NCI-H2029 treated with DMSO at 0.1 percent for 48 hours (cell line): Measurements from ENCODE around the gene UFSP1.

ENCODE experiments used
- DNase-seq: peaks from one replicate; lab custom pipeline; 2025; lab: John Stamatoyannopoulos, UW

The UFSP1 gene

DNA sequence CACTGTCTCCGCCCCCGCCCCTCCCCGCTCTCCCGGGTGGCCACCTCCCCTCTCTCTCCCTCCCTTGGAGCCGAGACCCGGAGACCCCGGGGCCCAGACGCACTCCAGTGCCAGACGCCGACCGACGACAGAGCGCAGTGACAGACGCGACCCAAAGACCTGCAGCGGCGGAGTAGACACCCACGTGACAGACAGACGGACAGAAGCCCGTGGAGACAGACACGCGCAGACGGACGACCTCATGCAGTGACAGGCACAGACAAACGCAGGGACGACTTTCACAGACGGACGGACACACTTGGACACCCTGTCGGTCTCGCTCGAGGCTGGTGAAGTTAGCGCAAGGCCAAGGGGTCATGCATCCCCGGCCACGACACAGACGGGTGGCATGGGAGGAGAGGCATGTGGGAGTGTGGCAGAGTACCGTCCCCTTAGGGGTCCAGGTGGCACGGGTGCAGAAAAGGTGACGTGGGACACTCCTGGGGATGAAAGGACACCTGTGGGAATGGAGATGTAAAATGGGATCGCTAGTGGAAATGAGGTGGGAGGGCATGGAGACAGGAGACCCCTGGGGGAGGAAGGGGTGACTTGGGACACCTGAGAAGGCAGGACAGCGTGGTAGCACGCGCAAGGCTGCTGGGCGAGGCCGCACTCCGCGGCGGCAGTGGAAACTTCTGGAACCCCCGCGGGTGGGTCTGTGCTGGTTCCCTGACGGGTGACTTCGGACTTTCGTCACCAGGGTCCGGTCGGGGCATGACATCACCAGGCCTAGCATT is 6.6 kb upstream of the UFSP1 start:
- DNase-seq = no peak

- no peak for DNase-seq
Observed at GRCh38 chr7:100895701-100895955, 6.1 kb upstream of the UFSP1 start, which contains the start of gene ACHE. Gene ACHE (minus strand): TSS chr7:100895888. CDS start chr7:100894232, 1,656 bp downstream.

GRCh38 chr7:100894860-100895700 is 5.6 kb upstream of the UFSP1 start:
- DNase-seq = no peak

DNA sequence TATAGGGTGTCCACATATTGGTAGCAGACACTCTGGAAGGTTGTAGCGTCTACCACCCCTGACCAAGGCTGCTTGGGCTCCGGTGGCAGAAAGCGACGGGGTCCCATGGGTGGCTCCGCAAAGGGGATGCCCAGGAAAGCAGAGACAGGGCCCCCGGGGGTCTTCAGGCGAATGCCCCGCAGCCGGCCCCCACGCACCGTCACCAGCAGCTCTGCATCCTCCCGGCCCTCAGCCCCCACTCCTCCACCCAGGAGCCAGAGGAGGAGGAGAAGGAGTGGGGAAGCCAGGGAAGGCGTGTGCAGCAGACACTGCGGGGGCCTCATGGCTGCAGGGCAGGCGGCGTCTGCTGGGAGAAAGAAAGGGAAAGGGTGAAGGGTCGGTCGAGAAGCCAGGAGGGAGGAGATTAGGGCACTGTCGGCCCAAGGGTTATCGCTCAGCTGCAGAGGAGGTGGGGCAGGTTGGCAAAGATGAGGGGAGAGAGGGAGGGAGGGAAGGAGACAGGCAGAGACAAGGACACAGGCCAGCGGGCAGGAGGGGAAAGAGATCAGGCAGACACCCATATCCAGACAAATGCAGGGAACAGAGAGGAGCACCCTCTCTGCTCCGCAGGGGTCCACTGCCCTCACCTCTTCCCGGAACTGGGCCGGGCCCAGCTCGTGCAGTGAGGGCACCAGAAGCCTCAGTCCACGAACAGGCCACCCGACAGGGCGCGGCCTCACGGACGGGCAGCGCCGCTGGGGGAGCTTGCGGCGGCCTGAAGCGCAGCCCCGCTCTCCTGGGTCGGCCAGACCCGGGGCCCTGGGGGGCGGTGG is 4.6 kb upstream of the UFSP1 start:
- no peak for DNase-seq

- no peak for DNase-seq
Observed at GRCh38 chr7:100893318-100893895, 3.9 kb upstream of the UFSP1 start.

DNA sequence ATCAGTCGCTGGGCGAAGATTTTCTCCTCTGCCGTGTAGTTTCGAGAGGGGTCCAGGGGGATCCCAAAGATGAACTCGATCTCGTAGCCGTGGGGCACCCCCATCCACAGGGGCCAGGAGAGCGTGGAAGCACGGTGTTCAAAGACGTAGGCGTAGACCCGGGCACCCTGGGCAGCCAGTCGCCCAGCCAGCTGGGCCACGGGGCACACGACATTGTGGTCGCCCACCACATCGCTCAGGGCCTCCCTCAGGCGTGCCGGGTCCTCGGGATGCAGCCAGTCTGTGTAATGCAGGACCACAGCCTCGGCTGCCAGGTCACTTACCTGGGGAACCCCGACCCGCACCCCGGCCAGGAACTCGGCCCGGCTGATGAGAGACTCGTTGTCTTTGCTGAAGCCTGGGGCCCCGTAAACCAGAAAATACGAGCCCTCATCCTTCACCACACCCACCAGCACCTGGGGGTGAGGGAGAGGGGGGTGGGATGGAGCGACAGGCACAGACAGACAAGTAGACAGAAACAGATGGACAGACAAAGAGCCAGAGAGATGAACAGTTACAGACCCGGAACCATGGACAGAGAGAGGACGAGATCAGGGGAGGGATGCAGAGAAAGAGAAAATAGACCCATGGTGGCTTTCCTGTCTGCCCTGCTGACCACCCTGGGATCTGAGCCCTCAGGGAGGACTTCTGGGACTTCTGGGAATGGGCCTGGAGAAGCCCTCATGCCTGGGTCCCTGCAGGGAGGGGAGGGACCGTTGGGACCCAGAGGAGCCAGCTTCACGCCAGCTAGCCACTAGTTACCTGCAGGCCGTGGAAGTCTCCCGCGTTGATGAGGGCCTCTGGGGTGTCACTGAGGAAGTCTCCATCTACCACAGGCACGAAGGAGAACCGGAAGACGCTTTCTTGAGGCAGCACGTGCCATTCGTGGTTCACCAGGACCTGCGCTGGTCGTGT is 3.1 kb upstream of the UFSP1 start:
- no peak for DNase-seq

GRCh38 chr7:100891568-100892247 is 2.2 kb upstream of the UFSP1 start:
- DNase-seq = no peak

DNA sequence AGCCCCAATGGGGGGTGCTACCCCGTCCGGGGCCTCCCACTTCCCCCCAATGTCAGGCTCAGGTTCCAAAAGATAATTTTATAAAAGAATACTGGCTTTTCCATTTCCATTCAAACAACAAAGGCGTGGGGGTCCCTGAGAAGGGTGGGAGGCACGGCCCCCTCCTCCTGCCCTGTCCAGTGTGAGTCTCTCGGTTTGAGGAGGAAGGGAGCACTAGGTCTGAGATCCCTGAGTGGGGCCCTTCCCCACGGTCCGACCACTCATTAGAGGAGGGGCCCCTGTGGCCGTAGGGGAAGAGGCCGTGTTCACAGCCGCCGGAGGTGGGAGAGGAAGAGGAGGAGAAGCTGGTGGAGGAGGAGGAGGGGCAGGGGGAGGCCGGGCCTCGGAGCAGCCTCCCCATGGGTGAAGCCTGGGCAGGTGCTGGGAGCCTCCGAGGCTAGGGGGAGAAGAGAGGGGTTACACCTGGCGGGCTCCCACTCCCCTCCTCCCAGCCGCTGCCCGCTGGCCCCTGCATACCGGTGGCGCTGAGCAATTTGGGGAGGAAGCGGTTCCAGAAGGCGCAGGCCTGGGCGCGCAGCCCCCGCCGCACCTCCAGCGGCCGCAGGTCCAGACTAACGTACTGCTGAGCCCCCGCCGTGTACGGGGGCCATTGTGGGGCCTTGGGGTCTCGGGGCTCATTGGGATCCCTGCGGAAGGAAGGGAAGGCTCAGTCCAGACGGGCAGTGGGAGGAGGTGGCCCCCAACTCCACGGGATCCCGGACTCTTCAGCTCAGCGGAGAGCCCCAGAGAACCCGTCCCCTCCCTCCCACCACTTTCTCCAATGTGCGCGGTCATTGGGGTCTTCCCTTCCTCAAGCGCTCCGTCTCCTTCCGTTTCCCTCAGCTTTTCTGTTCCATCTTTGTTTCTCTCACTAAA is 1.4 kb upstream of the UFSP1 start:
- DNase-seq = no peak

DNA sequence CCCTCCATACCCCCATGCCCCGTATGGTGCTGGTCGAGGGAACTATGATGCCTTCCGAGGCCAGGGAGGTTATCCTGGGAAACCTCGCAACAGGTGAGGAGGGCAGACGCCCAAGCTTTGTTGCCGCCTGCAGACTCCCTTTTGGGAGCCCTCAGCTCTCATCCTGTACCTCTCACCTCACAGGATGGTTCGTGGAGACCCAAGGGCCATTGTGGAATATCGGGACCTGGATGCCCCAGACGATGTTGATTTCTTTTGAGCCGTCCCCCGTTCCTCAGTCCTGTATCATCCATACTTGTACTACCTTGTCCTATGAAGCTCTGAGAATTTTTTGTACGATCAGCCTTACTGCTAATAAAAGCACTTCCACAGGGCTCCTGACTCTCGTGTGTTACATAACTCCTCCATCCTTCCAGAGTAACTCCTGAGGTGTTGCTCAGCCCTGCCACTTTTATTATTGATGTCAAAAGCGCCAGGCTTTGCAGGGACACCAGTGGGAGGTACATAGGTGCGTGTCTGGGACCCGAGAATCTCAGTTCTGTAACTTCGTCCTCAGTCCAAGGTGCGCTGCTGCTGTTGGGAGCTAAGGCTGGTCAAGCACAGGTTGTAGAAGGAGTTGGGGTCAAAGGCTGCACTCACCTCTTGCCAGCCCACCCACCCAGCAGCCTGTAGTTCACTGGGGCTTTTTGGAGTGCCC is 1.1 kb downstream of the UFSP1 start:
- no peak for DNase-seq

GRCh38 chr7:100887516-100888290 is 1.8 kb downstream of the UFSP1 start:
- no peak for DNase-seq

- no peak for DNase-seq
Observed at GRCh38 chr7:100886936-100887515, 2.5 kb downstream of the UFSP1 start.

GRCh38 chr7:100886142-100886935 is 3.2 kb downstream of the UFSP1 start:
- no peak for DNase-seq

- no peak for DNase-seq
Observed at GRCh38 chr7:100885440-100886141, 3.9 kb downstream of the UFSP1 start.

- no peak for DNase-seq
Observed at GRCh38 chr7:100884736-100885439, 4.6 kb downstream of the UFSP1 start.

DNA sequence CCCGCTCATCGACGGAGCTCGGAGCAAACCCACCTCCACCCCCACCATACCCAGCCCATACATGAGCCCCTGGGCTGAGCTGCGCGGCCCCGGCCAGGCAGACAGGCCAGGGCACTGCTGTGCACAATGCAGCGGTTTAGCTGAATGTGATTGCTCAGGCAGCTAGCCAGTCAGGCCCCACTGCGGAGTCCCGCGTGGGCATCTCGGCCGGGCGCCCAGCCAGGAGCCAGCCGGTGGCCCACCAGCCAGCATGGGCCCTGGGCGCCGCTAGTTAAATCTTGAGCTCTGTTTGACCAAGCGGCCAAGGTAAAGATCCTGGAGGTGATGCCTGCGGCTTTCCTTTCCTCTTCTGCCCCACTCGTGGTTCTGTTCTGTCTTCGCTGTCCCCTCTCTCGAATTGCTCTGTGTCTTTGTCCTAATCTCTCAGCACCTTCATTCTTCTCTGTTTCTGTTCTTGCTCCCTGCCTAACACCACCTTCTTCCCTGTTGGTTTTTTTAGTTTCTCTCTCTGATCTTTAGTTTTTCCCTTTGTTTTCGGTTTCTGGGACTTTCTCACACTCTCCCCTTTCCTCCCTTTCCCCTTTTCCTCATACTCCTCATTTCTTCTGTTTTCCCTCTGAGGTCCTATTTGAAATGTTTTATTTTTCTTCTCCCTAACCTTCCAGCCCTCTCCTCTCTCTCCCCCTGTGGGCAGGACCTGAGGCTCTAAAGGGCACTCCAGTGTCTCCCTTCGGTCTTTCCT is 6.6 kb downstream of the UFSP1 start:
- DNase-seq = no peak
